ENCODE results near the gene GIGYF2. TPM values are rescaled to one million over a fixed set of nuclear protein-coding genes. Genes with fewer than 3 reads are reported as not detected.

Gene GIGYF2
- total and polyA plus RNA-seq, 2 experiments from 2014 or later, result 29.8 to 63.6 TPM

GRCh38 chr2:232892221-232892620 is 195.1 kb downstream of the GIGYF2 start:
- H4K20me1 ChIP-seq (ENCODE audit: insufficient read depth, poor library complexity, severe bottlenecking), result no peaks in the 10 kb centered on the region
- no peaks in the 10 kb centered on the region for H3K27me3 ChIP-seq
- no peak for TF ChIP-seq CTCF (IDR thresholded peaks at IDR 0.05; ENCODE audit: poor library complexity)
- TF ChIP-seq EZH2 (IDR thresholded peaks at IDR 0.05; ENCODE audit: borderline replicate concordance), result no peak
- TF ChIP-seq EZH2phosphoT487 (IDR thresholded peaks at IDR 0.05; ENCODE audit: low read depth, severe bottlenecking, unreplicated experiment), result no peak
- H3K27ac ChIP-seq, result no peak overlapping the region
- no peak overlapping the region for H3K4me3 ChIP-seq
- no peak overlapping the region for H2AFZ ChIP-seq
- no peaks in the 10 kb centered on the region for H3K9me2 ChIP-seq (replicated peaks; ENCODE audit: insufficient read depth)
- no peaks in the 10 kb centered on the region for H3K79me2 ChIP-seq
- no peak for DNase-seq (ENCODE audit: low spot score)
- no peaks in the 10 kb centered on the region for H3K36me3 ChIP-seq (replicated peaks; ENCODE audit: insufficient read depth, low read depth)
- H3K4me1 ChIP-seq (ENCODE audit: insufficient read depth), result no peaks in the 10 kb centered on the region
- H3K4me2 ChIP-seq, result no peak overlapping the region
- no peaks in the 10 kb centered on the region for H3K9me3 ChIP-seq (ENCODE audit: low read depth)
- 84% methylated on average over 13 of the region's 13 CpGs for WGBS (ENCODE audit: low lambda C conversion rate, missing lambda C conversion rate)

- Histone ChIP-seq H3K4me2 (no peak overlapping the region), H3K79me2 (no peaks in the 10 kb centered on the region), H2AFZ (no peak overlapping the region), H3K27me3 (no peaks in the 10 kb centered on the region), H3K27ac (no peak overlapping the region), H3K4me1 (ENCODE audit: insufficient read depth) (no peaks in the 10 kb centered on the region), H3K36me3 (replicated peaks; ENCODE audit: insufficient read depth, low read depth) (no peaks in the 10 kb centered on the region), H4K20me1 (ENCODE audit: insufficient read depth, poor library complexity, severe bottlenecking) (no peaks in the 10 kb centered on the region), H3K4me3 (no peak overlapping the region), H3K9me3 (ENCODE audit: low read depth) (no peaks in the 10 kb centered on the region), H3K9me2 (replicated peaks; ENCODE audit: insufficient read depth) (no peaks in the 10 kb centered on the region)
- no peak for TF ChIP-seq EZH2phosphoT487 (IDR thresholded peaks at IDR 0.05; ENCODE audit: low read depth, severe bottlenecking, unreplicated experiment)
- TF ChIP-seq CTCF (IDR thresholded peaks at IDR 0.05; ENCODE audit: poor library complexity), result no peak
- TF ChIP-seq EZH2 (IDR thresholded peaks at IDR 0.05; ENCODE audit: borderline replicate concordance), result no peak
- DNase-seq (ENCODE audit: low spot score), result no peak
- WGBS (ENCODE audit: low lambda C conversion rate, missing lambda C conversion rate), result 96% methylated on average over 20 of the region's 20 CpGs
These were observed 195.7 kb downstream of the GIGYF2 start for GRCh38 chr2:232892843-232893242.

GRCh38 chr2:232893834-232894233 is 196.7 kb downstream of the GIGYF2 start:
- DNase-seq (ENCODE audit: low spot score), result peak; percentile 2
- no peak for TF ChIP-seq EZH2 (IDR thresholded peaks at IDR 0.05; ENCODE audit: borderline replicate concordance)
- TF ChIP-seq EZH2phosphoT487 (IDR thresholded peaks at IDR 0.05; ENCODE audit: low read depth, severe bottlenecking, unreplicated experiment), result no peak
- no peak for TF ChIP-seq CTCF (IDR thresholded peaks at IDR 0.05; ENCODE audit: poor library complexity)
- H3K9me2 ChIP-seq (replicated peaks; ENCODE audit: insufficient read depth), result no peaks in the 10 kb centered on the region
- no peaks in the 10 kb centered on the region for H3K4me1 ChIP-seq (ENCODE audit: insufficient read depth)
- WGBS (ENCODE audit: low lambda C conversion rate, missing lambda C conversion rate), result 97% methylated on average over 8 of the region's 8 CpGs
- H3K4me2 ChIP-seq, result no peak overlapping the region
- no peaks in the 10 kb centered on the region for H3K9me3 ChIP-seq (ENCODE audit: low read depth)
- no peaks in the 10 kb centered on the region for H3K79me2 ChIP-seq
- no peaks in the 10 kb centered on the region for H3K36me3 ChIP-seq (replicated peaks; ENCODE audit: insufficient read depth, low read depth)
- no peak overlapping the region for H3K27ac ChIP-seq
- H3K27me3 ChIP-seq, result no peaks in the 10 kb centered on the region
- no peaks in the 10 kb centered on the region for H4K20me1 ChIP-seq (ENCODE audit: insufficient read depth, poor library complexity, severe bottlenecking)
- no peak overlapping the region for H2AFZ ChIP-seq
- no peak overlapping the region for H3K4me3 ChIP-seq

GRCh38 chr2:232894251-232894650 is 197.1 kb downstream of the GIGYF2 start:
- peak; percentile 2 for DNase-seq (ENCODE audit: low spot score)
- H3K36me3 ChIP-seq (replicated peaks; ENCODE audit: insufficient read depth, low read depth), result no peaks in the 10 kb centered on the region
- H4K20me1 ChIP-seq (ENCODE audit: insufficient read depth, poor library complexity, severe bottlenecking), result no peaks in the 10 kb centered on the region
- H3K79me2 ChIP-seq, result no peaks in the 10 kb centered on the region
- H3K27me3 ChIP-seq, result no peaks in the 10 kb centered on the region
- no peak overlapping the region for H3K4me2 ChIP-seq
- no peaks in the 10 kb centered on the region for H3K9me2 ChIP-seq (replicated peaks; ENCODE audit: insufficient read depth)
- H2AFZ ChIP-seq, result no peak overlapping the region
- no peaks in the 10 kb centered on the region for H3K4me1 ChIP-seq (ENCODE audit: insufficient read depth)
- 94% methylated on average over 9 of the region's 9 CpGs for WGBS (ENCODE audit: low lambda C conversion rate, missing lambda C conversion rate)
- H3K27ac ChIP-seq, result no peak overlapping the region
- H3K4me3 ChIP-seq, result no peak overlapping the region
- no peak for TF ChIP-seq EZH2 (IDR thresholded peaks at IDR 0.05; ENCODE audit: borderline replicate concordance)
- no peak for TF ChIP-seq CTCF (IDR thresholded peaks at IDR 0.05; ENCODE audit: poor library complexity)
- TF ChIP-seq EZH2phosphoT487 (IDR thresholded peaks at IDR 0.05; ENCODE audit: low read depth, severe bottlenecking, unreplicated experiment), result no peak
- H3K9me3 ChIP-seq (ENCODE audit: low read depth), result no peaks in the 10 kb centered on the region

All from hepatocyte (in vitro differentiated cells).